ENCODE results near the gene AP1M2.
"Not testable (repeated sequence)": the region's sequence is repeated elsewhere in the genome, so short reads cannot be mapped to it uniquely, and the experiment has no call there.

Gene AP1M2

DNA sequence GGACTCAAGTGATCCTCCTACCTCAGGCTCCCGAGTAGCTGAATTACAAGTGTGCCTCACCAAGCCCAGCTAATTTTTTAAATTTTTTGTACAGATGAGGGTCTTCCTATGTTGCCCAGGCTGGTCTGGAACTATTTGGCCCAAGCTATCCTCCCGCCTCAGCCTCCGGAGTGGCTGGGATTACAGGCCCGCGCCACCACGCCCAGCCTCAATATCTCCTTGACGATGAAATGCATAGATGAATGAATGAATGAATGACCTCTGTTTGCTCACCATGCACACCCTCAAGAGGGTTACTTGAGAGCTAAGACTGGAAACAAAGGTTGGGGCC lies 14.9 kb upstream of the AP1M2 start:
- DNase-seq (ENCODE audit: low read depth in 2 of 2): no peak

DNA sequence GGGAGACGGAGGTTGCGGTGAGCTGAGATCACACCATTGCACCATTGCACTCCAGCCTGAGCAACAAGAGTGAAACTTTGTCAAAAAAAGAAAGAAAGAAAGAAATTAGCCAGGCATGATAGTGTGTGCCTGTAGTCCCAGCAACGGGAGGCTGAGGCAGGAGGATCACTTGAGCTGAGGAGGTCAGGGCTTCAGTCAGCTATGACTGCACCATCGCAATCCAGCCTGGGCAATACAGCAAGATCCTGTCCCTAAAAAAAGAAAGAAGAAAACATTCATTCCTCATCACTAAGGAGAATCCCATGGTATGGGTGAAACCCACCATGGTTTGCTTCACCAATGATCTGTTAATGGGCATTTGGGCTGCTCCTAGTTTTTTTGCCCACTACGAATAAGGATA lies 13.0 kb upstream of the AP1M2 start:
- no peak for DNase-seq (ENCODE audit: low read depth in 2 of 2)

DNA sequence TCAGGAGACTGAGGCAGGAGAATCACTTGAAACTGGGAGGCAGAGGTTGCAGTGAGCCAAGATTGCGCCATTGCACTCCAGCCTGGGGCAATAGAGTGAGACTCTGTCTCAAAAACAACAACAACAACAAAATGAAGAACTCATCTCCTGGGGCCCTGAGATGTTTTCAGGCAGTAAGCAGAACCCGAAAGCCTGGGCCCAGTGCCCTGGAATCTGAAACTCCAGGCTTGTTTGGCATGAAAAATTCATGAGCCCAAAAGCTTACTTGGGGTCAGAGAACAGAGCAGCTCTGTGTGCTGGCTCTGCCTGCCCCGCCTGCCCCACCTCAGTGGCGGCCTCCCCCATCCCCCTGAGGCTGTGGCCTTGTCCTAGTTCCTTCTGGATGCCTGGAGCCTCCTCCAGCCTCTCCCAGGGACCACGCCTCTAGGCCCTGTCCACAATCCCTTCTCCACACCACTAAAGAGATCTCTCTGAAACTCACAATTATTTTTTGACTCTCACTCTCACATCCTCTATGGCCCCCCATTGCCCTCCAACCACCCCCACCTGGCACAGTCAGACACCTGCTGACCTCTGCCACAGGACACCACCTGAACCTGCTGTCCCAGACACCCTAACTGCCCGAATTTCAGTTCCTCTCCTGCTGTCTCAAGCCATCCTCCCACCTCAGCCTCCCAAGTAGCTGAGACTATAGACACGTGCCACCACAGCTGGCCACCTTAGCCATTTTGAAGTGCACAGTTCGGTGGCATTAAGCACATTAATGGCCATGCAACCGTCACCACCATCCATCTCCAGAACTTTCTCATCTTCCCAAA lies 6.9 kb upstream of the AP1M2 start:
- no peak for DNase-seq (ENCODE audit: low read depth in 2 of 2)

DNA sequence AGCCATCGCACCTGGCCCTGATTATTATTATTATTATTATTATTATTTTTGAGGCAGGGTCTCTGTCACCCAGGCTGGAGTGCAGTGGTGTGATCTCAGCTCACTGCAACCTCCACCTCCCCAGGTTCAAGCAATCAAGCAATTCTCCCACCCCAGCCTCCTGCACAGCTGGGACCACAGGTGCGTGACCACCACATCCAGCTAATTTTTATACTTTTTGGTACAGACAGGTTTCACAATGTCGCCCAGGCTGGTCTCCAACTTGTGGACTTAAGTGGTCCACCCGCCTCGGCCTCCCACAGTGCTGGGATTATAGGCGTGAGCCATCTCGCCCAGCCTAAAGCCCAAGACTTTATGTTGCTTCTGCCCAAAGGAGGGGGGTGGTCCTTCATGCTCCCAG lies 6.0 kb upstream of the AP1M2 start:
- no peak for DNase-seq (ENCODE audit: low read depth in 2 of 2)

DNA sequence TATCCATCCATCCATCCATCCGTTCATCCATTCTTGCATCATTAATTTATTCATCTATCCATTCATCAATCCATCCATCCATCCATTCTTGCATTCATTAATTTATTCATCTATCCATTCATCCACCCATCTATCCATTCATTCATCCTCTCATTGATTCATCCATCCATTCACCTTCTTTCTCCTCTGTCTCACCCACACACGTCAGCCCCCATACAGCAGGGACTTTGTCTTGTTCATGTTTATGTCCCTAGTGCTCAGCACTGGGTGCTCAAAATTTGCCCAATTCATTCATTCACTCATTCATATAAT lies 683 bp upstream of the AP1M2 start:
- no peak for DNase-seq (ENCODE audit: low read depth in 2 of 2)

DNA sequence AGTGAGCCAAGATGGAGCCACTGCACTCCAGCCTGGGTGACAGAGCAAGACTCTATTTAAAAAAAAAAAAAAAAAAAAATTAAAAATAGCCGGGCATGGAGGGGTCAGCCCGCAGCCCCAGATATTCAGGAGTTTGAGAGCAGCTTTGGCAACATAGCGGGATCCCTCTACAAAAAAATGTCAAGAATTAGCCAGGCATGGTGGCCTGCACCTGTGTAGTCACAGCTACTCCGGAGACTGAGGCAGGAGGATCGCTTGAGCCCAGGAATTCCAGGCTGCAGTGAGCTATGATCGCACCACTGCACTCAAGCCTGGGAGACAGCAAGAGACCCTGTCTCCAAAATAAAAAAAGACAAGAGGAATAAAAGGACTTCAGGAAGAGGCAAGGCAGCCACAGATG lies 716 bp downstream of the AP1M2 start:
- DNase-seq (ENCODE audit: low read depth in 2 of 2): no peak

DNA sequence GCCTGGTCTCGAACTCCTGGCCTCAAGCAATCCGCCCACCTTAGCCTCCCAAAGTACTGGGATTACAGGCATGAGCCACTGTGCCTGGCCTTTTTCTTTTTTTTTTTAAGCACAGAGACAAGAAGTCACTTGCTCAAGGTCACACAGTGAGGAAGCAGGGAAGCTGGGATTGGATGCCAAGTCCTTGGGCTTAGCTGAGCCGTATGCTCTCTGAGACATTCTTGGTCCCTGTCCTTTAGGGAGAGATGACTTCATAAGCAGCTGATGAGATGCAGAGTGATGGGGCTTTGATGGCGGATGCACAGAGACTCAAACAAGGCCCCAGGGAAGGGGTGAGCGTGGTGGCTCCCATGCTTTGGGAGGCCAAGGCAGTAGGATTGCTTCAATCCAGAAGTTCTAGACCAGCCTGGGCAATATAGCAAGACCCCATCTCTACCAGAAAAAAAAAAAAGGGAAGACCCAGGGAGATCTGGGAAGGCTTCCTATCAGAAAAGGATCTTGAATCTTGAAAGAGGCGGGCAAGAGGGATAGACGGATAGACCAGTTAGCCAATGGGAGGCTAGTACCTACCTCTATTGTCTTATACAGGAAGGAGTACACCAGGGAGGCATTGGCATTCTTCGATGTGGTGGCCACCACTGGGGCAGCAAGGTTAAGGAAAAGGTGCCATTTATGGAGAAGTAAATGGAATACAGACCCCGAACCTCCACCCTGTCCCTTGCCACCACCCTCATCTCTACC lies 3.9 kb downstream of the AP1M2 start:
- no peak for DNase-seq (ENCODE audit: low read depth in 2 of 2)

DNA sequence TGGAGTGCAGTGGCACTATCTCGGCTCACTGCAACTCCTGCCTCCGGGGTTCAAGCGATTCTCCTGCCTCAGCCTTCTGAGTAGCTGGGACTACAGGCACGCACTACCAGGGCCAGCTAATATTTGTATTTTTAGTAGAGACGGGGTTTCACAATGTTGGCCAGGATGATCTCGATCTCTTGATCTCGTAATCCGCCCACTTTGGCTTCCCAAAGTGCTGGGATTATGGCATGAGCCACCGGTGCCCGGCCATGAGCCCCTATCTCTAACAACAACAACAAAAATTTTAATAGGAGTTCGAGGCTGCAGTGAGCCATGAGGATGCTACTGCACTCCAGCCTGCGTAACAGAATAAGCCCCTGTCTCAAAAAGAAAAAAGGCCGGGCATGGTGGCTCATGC lies 5.0 kb downstream of the AP1M2 start:
- no peak for DNase-seq (ENCODE audit: low read depth in 2 of 2)

DNA sequence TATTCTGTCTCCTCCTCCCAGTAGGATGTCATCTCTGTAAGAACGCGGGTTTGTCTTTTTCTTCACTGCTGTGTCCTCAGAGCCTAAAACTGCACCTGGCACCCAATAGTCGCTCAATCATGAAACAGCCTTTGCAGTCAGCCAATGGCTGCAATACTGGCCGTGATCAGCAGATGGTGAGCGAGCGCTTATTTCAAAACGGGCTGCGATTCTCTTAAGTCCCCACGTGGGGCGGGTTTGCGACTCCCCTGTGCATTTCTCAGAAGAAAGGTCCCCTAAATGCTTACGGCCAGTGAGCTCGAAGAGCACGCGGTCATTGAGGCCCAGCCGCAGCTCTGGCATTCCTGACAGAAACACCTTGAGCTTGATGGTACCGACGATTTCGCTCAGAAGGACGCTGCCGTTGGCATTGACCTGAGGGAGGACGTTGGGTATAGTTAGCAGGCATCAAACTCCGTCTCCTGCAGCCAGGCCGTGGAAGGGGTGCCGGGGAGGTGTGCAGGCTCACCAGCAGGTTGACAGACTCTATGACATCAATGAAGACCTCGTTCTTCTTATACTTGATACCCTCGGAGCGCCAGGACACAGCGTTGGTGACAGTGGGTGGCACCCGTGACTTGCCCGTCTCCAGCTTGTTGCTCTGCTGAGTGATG lies 6.0 kb downstream of the AP1M2 start:
- DNase-seq (ENCODE audit: low read depth in 2 of 2): peak; percentile 87 to 88

DNA sequence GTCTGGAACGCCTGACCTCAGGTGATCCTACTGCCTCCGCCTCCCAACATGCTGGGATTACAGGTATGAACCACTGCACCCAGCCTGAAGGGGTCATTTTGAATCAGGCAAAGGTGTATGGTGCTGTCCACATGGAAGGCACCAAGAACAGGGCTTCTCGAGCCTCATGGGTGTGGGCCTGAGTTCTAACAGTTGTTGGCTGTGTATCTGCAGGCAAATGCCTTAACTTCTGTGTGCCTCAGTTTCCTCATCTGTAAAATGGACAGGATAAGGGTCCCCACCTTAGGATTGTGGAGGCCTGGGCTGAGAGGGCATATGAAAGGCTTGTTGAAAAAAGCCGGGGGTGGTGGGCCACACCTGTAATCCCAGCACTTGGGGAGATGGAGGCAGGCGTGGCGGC lies 9.2 kb downstream of the AP1M2 start:
- DNase-seq (ENCODE audit: low read depth in 2 of 2): no peak

DNA sequence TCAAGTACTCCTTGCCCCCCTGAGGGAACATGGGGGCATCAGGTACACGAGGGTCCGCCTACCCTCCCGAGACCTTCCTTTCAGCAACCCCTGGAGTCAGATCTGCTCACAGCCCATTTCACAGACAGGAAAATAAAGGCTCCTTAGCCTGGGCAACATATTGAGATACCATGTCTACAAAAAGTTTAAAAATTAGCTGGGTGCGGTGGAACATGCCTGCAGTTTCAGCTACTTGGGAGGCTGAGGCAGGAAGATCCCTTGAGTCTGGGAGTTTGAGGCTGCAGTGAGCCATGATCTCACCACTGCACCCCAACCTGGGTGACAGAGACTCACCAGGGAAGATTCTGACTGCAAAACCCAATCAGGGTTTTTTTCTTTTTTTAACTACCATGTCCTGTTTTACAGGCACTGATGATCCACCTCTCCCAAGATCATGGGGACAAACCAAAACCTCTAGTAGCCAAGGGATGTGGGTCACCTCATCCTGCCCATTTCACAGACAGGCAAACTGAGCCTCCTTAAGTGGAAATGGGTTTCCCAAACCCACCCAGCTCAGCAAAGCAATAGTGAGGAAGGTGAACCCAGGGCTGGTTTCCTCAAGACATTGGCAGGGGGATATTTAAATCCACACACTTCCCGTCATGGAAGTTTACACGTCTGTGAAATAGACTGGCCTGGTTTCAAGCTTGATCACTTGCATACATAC lies 11.9 kb downstream of the AP1M2 start:
- no peak for DNase-seq (ENCODE audit: low read depth in 2 of 2)

DNA sequence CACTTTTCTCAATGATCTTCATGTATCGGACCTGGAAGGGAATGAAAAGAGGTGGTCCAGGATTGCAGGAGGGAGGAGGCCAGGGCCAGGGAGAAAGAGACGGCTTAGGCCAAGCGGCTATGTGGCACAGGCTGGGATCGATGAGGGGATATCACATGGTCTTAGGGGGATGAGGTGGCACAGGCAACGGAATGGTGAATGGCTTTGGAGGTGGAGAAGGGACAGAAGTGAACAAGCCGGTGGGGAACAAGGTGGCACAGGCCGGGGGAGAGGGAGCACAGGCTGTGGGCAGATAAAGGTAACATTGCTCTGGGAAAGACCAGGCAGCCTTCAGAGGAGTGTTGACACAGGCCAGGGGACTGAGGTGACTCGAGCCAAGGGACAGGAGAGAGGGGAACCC lies 12.7 kb downstream of the AP1M2 start:
- DNase-seq (ENCODE audit: low read depth in 2 of 2): no peak

DNA sequence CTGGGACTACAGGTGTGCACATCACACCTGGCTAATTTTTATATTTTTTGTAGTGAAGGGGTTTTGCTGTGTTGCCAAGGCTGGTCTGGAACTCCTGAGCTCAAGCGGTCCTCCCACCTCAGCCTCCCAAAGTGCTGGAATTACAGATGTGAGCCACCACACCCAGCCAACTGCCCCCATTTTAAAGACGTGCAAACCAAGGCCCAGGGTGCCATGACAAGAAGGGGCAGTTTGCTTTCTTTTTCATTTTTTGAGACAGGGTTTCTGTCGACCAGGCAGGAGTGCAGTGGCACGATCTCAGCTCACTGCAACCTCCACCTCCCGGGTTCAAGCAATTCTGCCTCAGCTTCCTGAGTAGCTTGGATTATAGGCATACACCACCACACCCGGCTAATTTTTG lies 13.3 kb downstream of the AP1M2 start:
- DNase-seq (ENCODE audit: low read depth in 2 of 2): not testable (repeated sequence)

DNA sequence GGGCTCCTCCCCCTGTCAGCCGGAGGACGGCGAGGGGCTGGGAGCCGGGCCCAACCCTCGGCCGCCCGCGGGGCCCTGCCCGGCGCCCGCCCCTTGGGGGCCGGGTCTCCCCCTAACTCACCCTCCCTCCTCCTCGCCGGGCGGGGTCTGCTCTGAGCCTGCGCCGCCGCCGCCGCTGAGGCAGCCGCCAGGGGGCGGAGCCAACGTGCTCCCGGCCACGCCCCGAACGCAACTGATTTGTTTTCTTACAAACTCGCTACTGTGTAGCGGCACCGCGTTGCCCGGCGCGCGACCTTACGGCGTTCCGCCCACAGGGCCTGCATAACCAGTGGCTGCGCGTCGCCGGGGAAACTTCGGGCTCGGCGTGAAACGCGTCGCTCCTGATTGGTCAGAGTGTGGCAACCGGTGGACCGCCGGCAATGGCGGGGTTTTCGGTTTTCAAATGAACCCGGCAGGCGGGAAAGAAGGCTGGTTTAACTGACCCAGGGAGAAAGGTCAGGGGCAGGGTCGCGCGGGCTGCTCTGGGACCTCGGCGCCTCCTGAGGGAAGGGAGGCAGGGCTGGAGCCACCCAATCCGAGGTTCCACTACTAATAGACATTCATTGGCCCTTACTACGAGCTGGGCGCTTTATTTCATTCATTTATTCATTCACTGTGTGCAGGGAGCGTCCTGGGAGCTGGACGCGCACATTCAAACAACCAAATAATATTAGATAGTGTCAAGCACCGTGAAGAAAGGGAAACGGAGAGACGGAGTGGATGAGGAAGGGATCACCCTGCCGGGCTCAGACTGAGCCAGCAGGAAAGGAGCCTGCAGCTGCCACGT lies 18.1 kb downstream of the AP1M2 start, which contains the start of gene CDKN2D:
Gene CDKN2D, minus strand, starts transcription at position 154 of the 826 bp plus-strand sequence. CDS start 326 bp downstream, outside the sequence.
- DNase-seq (ENCODE audit: low read depth in 2 of 2): peak; percentile 100

DNA sequence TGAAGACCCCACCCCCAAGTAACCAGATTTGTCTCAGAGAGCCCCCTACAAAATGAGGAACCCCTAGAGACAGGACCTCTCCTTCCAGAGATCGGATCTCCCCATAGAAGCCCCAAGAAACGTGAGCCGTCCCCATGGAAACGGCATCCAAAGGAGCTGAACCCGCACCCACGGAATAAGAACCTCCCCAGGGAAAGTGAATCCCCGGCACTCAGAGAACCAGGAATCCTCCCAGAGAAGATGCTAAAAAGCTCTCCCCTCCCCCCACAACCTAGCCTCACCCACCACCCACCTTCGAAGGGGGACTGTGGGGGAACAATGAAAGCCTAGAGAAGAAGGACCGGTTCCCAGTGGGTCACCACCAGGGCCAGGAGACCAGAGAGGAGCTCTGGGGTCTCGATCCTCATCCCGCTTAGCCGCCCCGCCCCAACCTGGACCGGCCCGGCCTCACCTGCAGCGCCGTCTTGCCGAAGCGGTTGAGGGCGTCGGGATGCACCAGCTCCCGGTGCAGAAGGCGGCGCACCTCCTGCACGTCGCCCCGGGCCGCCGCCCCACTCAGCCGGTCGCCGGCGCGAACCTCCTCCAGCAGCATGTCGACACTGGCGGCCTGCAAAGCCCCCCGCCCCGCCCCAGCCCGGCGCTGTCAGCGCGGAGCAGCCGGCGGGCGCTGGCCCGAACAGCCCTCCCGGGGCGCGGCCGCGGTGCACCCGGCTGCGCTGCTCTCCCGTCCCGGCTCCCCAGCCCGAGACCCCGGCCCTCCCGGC lies 18.9 kb downstream of the AP1M2 start:
- peak; percentile 49 to 50 for DNase-seq (ENCODE audit: low read depth in 2 of 2)

DNA sequence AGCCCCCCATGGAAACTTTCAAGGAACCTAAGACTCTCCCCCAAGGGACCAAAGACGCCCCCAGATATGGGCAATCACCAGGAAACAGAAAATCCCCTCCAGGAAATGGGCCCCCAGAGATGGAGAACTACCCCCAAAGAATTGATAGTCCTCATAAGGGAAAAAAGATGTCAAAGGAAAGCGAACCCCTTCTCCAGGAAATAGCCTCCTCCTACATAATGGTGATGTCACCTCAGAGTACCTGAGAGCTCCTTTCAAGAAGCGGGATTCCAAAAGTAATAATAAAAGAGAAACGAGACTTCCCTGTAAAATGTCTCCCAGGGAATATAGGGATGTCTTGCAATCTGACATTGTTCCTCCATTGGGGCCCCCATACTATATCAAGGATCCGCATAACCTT lies 19.5 kb downstream of the AP1M2 start:
- no peak for DNase-seq (ENCODE audit: low read depth in 2 of 2)

DNA sequence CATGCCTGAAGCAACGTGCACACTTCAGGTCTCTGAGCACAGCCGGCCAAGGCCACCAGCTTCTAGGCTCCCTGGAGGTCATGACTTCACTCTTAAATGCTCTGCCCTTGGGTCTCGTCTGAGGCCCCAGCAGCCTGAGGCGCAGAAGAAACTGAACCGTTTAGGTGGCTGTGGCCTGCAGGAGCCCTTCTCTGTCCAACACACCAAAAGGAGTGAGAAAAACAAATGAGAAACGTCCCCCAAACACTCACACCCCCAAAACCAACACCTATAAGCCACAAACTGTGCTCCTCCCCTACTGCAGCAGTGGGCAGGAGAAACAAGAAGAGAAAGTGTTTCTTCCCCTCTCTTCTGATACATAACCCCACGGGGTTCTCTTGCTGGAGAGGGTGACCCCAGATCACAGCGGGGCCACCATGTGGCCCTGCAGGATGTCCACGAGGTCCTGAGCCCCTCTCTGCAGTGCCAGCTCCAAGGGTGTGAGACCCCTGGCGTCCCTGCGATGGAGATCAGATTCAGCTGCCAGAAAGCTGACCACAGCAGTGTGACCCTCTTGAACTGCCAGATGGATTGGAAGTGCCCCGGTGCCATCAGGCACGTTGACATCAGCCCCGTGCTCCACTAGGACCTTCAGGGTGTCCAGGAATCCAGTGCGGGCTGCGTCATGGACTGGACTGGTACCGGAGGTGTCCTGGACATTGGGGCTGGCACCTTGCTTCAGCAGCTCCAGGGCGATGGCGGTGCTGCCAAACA lies 20.3 kb downstream of the AP1M2 start:
- peak; percentile 39 to 46 for DNase-seq (ENCODE audit: low read depth in 2 of 2)

DNA sequence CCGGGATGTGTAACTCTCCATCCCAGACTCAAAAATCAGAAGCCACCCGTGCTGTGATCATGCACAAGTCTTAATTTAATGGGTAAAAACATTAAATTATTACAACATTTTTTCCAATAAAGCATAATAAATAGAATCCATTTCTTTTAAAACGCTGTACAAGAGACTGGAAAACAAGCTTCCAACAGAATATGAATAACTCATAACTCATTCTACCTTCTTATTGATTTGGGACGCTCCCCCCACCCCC lies 20.8 kb downstream of the AP1M2 start:
- no peak for DNase-seq (ENCODE audit: low read depth in 2 of 2)

DNA sequence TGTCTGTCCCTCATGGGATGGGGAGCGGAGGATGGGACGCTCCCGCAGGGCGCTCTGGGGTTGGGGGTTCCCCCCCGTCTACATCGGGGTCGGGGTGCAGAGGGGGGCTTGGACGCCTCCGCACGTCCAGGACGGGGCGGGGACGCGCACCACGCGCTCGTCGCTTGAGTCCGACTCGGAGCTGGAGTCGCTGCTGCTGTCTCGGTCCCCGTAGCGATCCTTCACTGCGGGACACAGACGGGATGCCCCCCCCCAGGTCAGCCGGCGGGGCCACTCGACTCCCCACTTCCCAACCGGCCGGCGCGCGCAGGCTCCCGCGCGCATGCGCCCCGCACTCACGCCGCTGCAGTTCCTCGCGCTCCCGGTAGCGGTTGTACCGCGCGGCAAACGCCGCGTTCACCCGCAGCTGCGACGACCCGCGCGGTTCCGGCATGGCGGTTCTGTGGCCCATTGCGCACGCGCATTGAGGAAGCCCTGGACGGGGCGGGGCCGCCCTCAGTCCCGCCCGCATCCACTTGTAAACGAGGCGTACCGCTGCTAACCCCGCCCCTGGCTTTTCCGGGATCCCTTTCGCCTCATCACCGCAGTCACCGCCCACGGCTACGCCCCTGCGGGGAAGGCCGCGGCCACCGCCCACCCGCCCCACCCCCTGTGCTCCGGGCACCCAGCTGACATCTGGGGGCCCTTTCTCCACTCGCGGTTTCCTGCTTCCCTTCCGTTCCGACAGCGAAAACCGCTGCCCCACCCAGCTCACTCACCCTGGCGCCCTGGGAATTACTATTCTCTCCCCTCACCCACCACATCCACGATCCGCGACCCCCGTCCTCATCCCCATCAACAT lies 21.3 kb downstream of the AP1M2 start, which contains the start of gene KRI1:
Gene KRI1, minus strand, starts transcription at position 444 of the 841 bp plus-strand sequence. Its CDS starts 11 bp downstream, at position 433.
- peak; percentile 98 for DNase-seq (ENCODE audit: low read depth in 2 of 2)

Data from stimulated activated CD4-positive, alpha-beta T cell treated with anti-CD3 and anti-CD28 coated beads, Interleukin-4, amount 100 ng/mL, for 48 hours (primary cell).